KG1 (cell line): ENCODE data around the gene RNF34.

Source experiments
- DNase-seq: peaks from one replicate; lab custom pipeline; 2025; lab: John Stamatoyannopoulos, UW

RNF34 gene

GRCh38 chr12:121440768-121441167 lies 40.9 kb downstream of the RNF34 start:
- DNase-seq: no peak

- no peak for DNase-seq
Observed at GRCh38 chr12:121441555-121441954, 41.6 kb downstream of the RNF34 start.

GRCh38 chr12:121442028-121442948 lies 42.4 kb downstream of the RNF34 start:
- no peak for DNase-seq

GRCh38 chr12:121443193-121443870 lies 43.4 kb downstream of the RNF34 start:
- no peak for DNase-seq

- no peak for DNase-seq
Observed at GRCh38 chr12:121443911-121444841, 44.3 kb downstream of the RNF34 start.

GRCh38 chr12:121444842-121445202 lies 44.9 kb downstream of the RNF34 start:
- no peak for DNase-seq

- DNase-seq: no peak
Observed at GRCh38 chr12:121446750-121447149, 46.8 kb downstream of the RNF34 start.

GRCh38 chr12:121448771-121449315 lies 48.9 kb downstream of the RNF34 start:
- DNase-seq: no peak

- no peak for DNase-seq
Observed at GRCh38 chr12:121451961-121452339, 52.0 kb downstream of the RNF34 start.

- DNase-seq: no peak
Observed at GRCh38 chr12:121452340-121452984, 52.5 kb downstream of the RNF34 start.

- DNase-seq: no peak
Observed at GRCh38 chr12:121452985-121453360, 53.1 kb downstream of the RNF34 start.

- no peak for DNase-seq
Observed at GRCh38 chr12:121453629-121454028, 53.7 kb downstream of the RNF34 start.

- DNase-seq: no peak
Observed at GRCh38 chr12:121454921-121455320, 55.0 kb downstream of the RNF34 start.

GRCh38 chr12:121455766-121456420 lies 56.0 kb downstream of the RNF34 start:
- no peak for DNase-seq

- no peak for DNase-seq
Observed at GRCh38 chr12:121456551-121456950, 56.6 kb downstream of the RNF34 start.

GRCh38 chr12:121461048-121461447 lies 61.1 kb downstream of the RNF34 start:
- DNase-seq: no peak

- DNase-seq: no peak
Observed at GRCh38 chr12:121464331-121464730, 64.4 kb downstream of the RNF34 start.

GRCh38 chr12:121465921-121466793 lies 66.2 kb downstream of the RNF34 start:
- peak; percentile 46 for DNase-seq

- peak; percentile 72 for DNase-seq
Observed at GRCh38 chr12:121466794-121467637, 67.1 kb downstream of the RNF34 start.
